Smooth muscle cell (in vitro differentiated cells): ENCODE measurements around the gene SFT2D2. TPM values are rescaled to one million over a fixed set of nuclear protein-coding genes. Genes with fewer than 3 reads are reported as not detected.

Experiments used
- DNase-seq: peaks from one replicate; lab custom pipeline; 2025; ENCODE audit not compliant: unreplicated experiment; lab: John Stamatoyannopoulos, UW
- H2AFZ ChIP-seq: fragments of 200-600 bp; sonication (generic); 2 replicates; pipeline ENCODE4 v1.6.0; 2016; ENCODE audit warnings: antibody characterized with exemption, low read depth, mild to moderate bottlenecking
- H3F3A ChIP-seq: fragments of 200-600 bp; sonication (generic); 2 replicates; pipeline ENCODE4 v1.6.0; 2017; ENCODE audit warnings: antibody characterized with exemption, low read depth
- H3K27ac ChIP-seq: fragments of 200-600 bp; sonication (generic); 2 replicates; pipeline ENCODE4 v1.5.1; 2016; ENCODE audit warnings: low read depth, mild to moderate bottlenecking
- H3K27me3 ChIP-seq: fragments of 200-600 bp; sonication (generic); 2 replicates; pipeline ENCODE4 v1.6.1; 2016; ENCODE audit warnings: low read depth, mild to moderate bottlenecking
- H3K36me3 ChIP-seq: fragments of 200-600 bp; sonication (generic); 2 replicates; pipeline ENCODE4 v1.5.1; 2016; ENCODE audit warnings: low read depth
- H3K4me1 ChIP-seq: fragments of 200-600 bp; sonication (generic); 2 replicates; pipeline ENCODE4 v1.5.1; 2016; ENCODE audit warnings: low read depth
- H3K4me2 ChIP-seq: fragments of 200-600 bp; sonication (generic); 2 replicates; pipeline ENCODE4 v1.6.0; 2016; ENCODE audit warnings: mild to moderate bottlenecking
- H3K4me3 ChIP-seq: fragments of 200-600 bp; sonication (generic); 2 replicates; pipeline ENCODE4 v1.5.1; 2016; ENCODE audit warnings: mild to moderate bottlenecking
- H3K79me2 ChIP-seq: fragments of 200-600 bp; sonication (generic); 2 replicates; pipeline ENCODE4 v1.6.0; 2016; ENCODE audit warnings: low read depth, mild to moderate bottlenecking
- H3K9ac ChIP-seq: fragments of 200-600 bp; sonication (generic); 2 replicates; pipeline ENCODE4 v1.6.0; 2016; ENCODE audit warnings: low read depth
- H3K9me3 ChIP-seq: fragments of 200-600 bp; sonication (generic); replicated peaks from 2 replicates; pipeline ENCODE4 v1.5.1; 2016; ENCODE audit warnings: low read depth
- H4K20me1 ChIP-seq: fragments of 200-600 bp; sonication (generic); 2 replicates; pipeline ENCODE4 v1.6.0; 2016; ENCODE audit warnings: low read depth
- CTCF ChIP-seq: fragments of 200-600 bp; sonication (generic); IDR thresholded peaks from 2 replicates; pipeline ENCODE4 v1.5.1; 2017; ENCODE audit warnings: borderline replicate concordance, mild to moderate bottlenecking, antibody characterized with exemption; ENCODE audit not compliant: insufficient read depth, poor library complexity, severe bottlenecking
- WGBS: methylation state at CpG from one replicate; pipeline ENCODE4 v1.1.7; 2016; ENCODE audit warnings: low lambda C conversion rate; 5-methylcytosine and 5-hydroxymethylcytosine counted together
- polyA plus RNA-seq: library from polyadenylated mRNA; unstranded; fragments of >200 nt; fragmentation: Nextera tagmentation; extraction: Ambion mirVana; gene quantifications from 2 replicates; pipeline ENCODE4 v1.2.1, GENCODE V29; 2016
- total RNA-seq: library from RNA; depleted of rRNA; stranded (reverse); fragments of >200 nt; gene quantifications from 2 replicates; pipeline ENCODE4 v1.2.3, GENCODE V29; 2014

SFT2D2 gene
- total and polyA plus RNA-seq, 2 experiments from 2014 or later = 12.7 to 25.7 TPM

- DNase-seq = no peak
- H3K79me2 ChIP-seq = peaks cover 42% of the 10 kb centered on the region
- H3K9me3 ChIP-seq = no peaks in the 10 kb centered on the region
- peak overlapping the region; percentile 98 for H2AFZ ChIP-seq
- H3K27ac ChIP-seq = no peak overlapping the region
- H3K9ac ChIP-seq = no peak overlapping the region
- no peaks in the 10 kb centered on the region for H3F3A ChIP-seq
- H3K4me2 ChIP-seq = peak overlapping the region; percentile 94
- 95% methylated on average over 3 of the region's 3 CpGs for WGBS
- H3K4me3 ChIP-seq = peak overlapping the region; percentile 95
- no peak for TF ChIP-seq CTCF
- H4K20me1 ChIP-seq = peaks cover 28% of the 10 kb centered on the region
- H3K4me1 ChIP-seq = peaks cover 9% of the 10 kb centered on the region
- no peaks in the 10 kb centered on the region for H3K36me3 ChIP-seq
- H3K27me3 ChIP-seq = no peaks in the 10 kb centered on the region
Measured at GRCh38 chr1:168224991-168225390, 813 bp upstream of the SFT2D2 start.

- no peak for DNase-seq
- Histone ChIP-seq H3K9ac (no peak overlapping the region), H3K79me2 (peaks cover 52% of the 10 kb centered on the region)
Measured at GRCh38 chr1:168227620-168228019, 1.8 kb downstream of the SFT2D2 start.

GRCh38 chr1:168229893-168230292 is 4.1 kb downstream of the SFT2D2 start:
- Histone ChIP-seq H3K4me1 (peaks cover 9% of the 10 kb centered on the region), H3K79me2 (peaks cover 52% of the 10 kb centered on the region), H3K9me3 (no peaks in the 10 kb centered on the region), H2AFZ (no peak overlapping the region), H3K27ac (peak overlapping the region; percentile 56), H3K4me3 (no peak overlapping the region), H3K36me3 (no peaks in the 10 kb centered on the region), H3K27me3 (no peaks in the 10 kb centered on the region), H3K4me2 (no peak overlapping the region), H3K9ac (no peak overlapping the region), H4K20me1 (peaks cover 45% of the 10 kb centered on the region), H3F3A (peaks cover 2% of the 10 kb centered on the region)
- WGBS = 79% methylated on average over 4 of the region's 4 CpGs
- no peak for DNase-seq
- no peak for TF ChIP-seq CTCF

More at GRCh38 chr1:168227620-168228019, 1.8 kb downstream of the SFT2D2 start:
- Histone ChIP-seq H3K4me3 (no peak overlapping the region), H3K27me3 (no peaks in the 10 kb centered on the region), H3F3A (no peaks in the 10 kb centered on the region), H3K4me2 (peak overlapping the region; percentile 94), H3K9me3 (no peaks in the 10 kb centered on the region), H3K36me3 (no peaks in the 10 kb centered on the region), H3K4me1 (peaks cover 9% of the 10 kb centered on the region), H2AFZ (no peak overlapping the region), H3K27ac (peak overlapping the region; percentile 37), H4K20me1 (peaks cover 40% of the 10 kb centered on the region)
- no peak for TF ChIP-seq CTCF
- WGBS = 50% methylated on average over 7 of the region's 7 CpGs

- Histone ChIP-seq H3K4me1 (peaks cover 9% of the 10 kb centered on the region), H2AFZ (no peak overlapping the region), H4K20me1 (peaks cover 53% of the 10 kb centered on the region), H3K79me2 (peaks cover 49% of the 10 kb centered on the region), H3K4me2 (no peak overlapping the region), H3K4me3 (no peak overlapping the region), H3K9me3 (no peaks in the 10 kb centered on the region), H3K36me3 (no peaks in the 10 kb centered on the region), H3K27me3 (no peaks in the 10 kb centered on the region), H3F3A (peaks cover 2% of the 10 kb centered on the region), H3K27ac (peak overlapping the region; percentile 56), H3K9ac (no peak overlapping the region)
- WGBS = 97% methylated on average over 3 of the region's 3 CpGs
- no peak for DNase-seq
- TF ChIP-seq CTCF = no peak
Measured at GRCh38 chr1:168230709-168231108, 4.9 kb downstream of the SFT2D2 start.
